BLaER1 treated with 17β-estradiol and CSF1 and Interleukin-3, amounts not matched to agents 10 nM and 100 nM (cell line): Measurements from ENCODE around the gene HIPK1.

Experiments used
- H3K27ac ChIP-seq, 11 experiments: shearing (Covaris generic); formaldehyde crosslinking; 2 replicates each; pipeline ENCODE4 v1.8.1; 2022
- H3K27me3 ChIP-seq, 11 experiments: shearing (Covaris generic); formaldehyde crosslinking; 2 replicates each; pipeline ENCODE4 v1.8.1; 2022
- H3K36me3 ChIP-seq, 11 experiments: shearing (Covaris generic); formaldehyde crosslinking; 2 replicates each; pipeline ENCODE4 v1.8.1; 2022
- H3K4me1 ChIP-seq, 10 experiments: shearing (Covaris generic); formaldehyde crosslinking; 2 replicates each; pipeline ENCODE4 v1.8.1; 2022
- H3K4me2 ChIP-seq, 11 experiments: shearing (Covaris generic); formaldehyde crosslinking; 2 replicates each; pipeline ENCODE4 v1.8.1; 2022
- H3K4me3 ChIP-seq, 10 experiments: shearing (Covaris generic); formaldehyde crosslinking; 2 replicates each; pipeline ENCODE4 v1.8.1; 2022
- H3K9ac ChIP-seq, 11 experiments: shearing (Covaris generic); formaldehyde crosslinking; 2 replicates each; pipeline ENCODE4 v1.8.1; 2022
- H3K9me3 ChIP-seq, 11 experiments: shearing (Covaris generic); formaldehyde crosslinking; replicated peaks in 1 of 11; 2 replicates each; pipeline ENCODE4 v1.8.1; 2022
- H4K20me1 ChIP-seq, 11 experiments: shearing (Covaris generic); formaldehyde crosslinking; 2 replicates each; pipeline ENCODE4 v1.8.1; 2022
- Cebpa-rat ChIP-seq, 11 experiments: shearing (Covaris generic); IDR thresholded peaks; 2 replicates each; pipeline ENCODE4 v1.8.1; 2022

Gene HIPK1

DNA sequence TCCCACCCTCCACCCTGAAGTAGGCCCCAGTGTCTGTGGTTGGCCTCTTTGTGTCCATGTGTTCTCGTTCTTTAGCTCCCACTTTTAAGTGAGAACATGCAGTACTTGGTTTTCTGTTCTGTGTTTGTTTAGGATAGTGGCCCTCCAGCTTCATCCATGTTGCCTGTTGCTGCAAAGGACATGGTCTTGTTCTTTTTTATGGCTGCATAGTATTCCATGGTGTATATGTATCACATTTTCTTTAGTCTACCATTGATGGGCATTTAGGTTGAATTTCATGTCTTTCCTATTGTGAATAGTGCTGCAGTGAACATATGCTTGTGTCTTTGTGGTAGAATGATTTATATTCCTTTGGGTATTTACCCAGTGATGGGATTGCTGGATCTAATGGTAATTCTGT lies 6.1 kb downstream of the HIPK1 start:
- peaks cover 50 to 100% (median 99%) of the 10 kb centered on the region in 11 experiments for H4K20me1 ChIP-seq
- H3K36me3 ChIP-seq: peaks cover 0 to 21% (median 8%) of the 10 kb centered on the region in 11 experiments; a peak in 15 of 22 replicates
- no peaks in the 10 kb centered on the region for H3K27me3 ChIP-seq
- no peak overlapping the region for H3K4me3 ChIP-seq
- peaks cover 59 to 80% (median 72%) of the 10 kb centered on the region in 10 experiments for H3K4me1 ChIP-seq
- H3K27ac ChIP-seq: no peak overlapping the region
- TF ChIP-seq Cebpa-rat (IDR thresholded peaks at IDR 0.05): no peak
- peaks cover 0 to 9% (median 4%) of the 10 kb centered on the region in 11 experiments; a peak in 11 of 22 replicates for H3K9me3 ChIP-seq
- H3K9ac ChIP-seq: no peak overlapping the region
- 0 out of 22 replicates have a peak overlapping the region, but pooled peaks of 1 of the 11 experiments have one; percentile 9 for H3K4me2 ChIP-seq

DNA sequence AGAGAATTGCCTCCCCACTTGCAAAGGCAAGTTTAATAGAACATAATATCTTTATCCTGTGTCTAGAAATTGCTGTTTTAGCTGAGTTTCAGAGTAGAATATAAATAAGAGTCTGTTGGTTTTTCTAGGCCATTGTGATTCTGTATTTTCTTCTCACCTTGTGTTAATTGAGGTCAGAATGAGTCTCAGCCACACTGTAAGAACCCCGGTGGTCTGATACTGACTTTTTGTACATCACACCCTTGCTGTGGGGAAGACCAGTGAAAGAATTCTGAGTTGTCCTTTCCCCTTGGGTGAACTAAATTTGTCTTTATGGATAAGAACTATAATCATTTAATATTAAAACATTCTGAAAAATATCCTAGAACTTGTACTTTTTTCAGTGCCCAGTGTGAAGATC lies 6.8 kb downstream of the HIPK1 start:
- no peaks in the 10 kb centered on the region for H3K27me3 ChIP-seq
- no peak for TF ChIP-seq Cebpa-rat (IDR thresholded peaks at IDR 0.05)
- no peak overlapping the region for H3K4me2 ChIP-seq
- H3K36me3 ChIP-seq: peaks cover 4 to 29% (median 16%) of the 10 kb centered on the region in 11 experiments
- H3K9ac ChIP-seq: no peak overlapping the region
- H4K20me1 ChIP-seq: peaks cover 51 to 100% (median 99%) of the 10 kb centered on the region in 11 experiments; a peak in 21 of 22 replicates
- no peak overlapping the region for H3K4me3 ChIP-seq
- peaks cover 62 to 84% (median 77%) of the 10 kb centered on the region in 10 experiments for H3K4me1 ChIP-seq
- no peak overlapping the region for H3K27ac ChIP-seq
- peaks cover 0 to 9% (median 4%) of the 10 kb centered on the region in 11 experiments; a peak in 11 of 22 replicates for H3K9me3 ChIP-seq

DNA sequence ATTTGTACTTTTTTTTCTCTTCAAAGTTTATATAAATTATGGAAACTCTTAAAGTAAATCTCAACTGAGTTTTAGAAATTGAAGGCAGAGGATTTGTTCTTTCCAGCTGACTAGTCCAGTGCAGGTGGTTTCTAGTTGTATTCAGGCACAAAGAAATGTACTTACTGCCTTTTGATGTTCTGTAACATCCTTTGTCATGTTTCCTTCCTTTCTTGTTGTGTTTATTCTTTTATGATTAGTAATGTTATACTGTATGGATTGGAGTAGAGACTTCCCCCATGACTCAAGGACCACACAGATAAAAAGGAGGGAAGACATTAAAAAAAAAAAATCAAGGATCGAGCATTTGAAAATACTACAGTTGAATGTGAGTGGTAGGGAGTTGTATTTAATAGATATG lies 8.0 kb downstream of the HIPK1 start:
- Histone ChIP-seq H3K27me3 (no peaks in the 10 kb centered on the region), H3K36me3 (peaks cover 15 to 41% (median 28%) of the 10 kb centered on the region in 11 experiments), H3K27ac (no peak overlapping the region), H3K4me1 (peaks cover 55 to 75% (median 67%) of the 10 kb centered on the region in 10 experiments), H3K9ac (no peak overlapping the region; a peak in 1 of 22 replicates), H3K4me3 (no peak overlapping the region), H3K9me3 (peaks cover 0 to 11% (median 4%) of the 10 kb centered on the region in 11 experiments; a peak in 11 of 22 replicates), H4K20me1 (peaks cover 52 to 97% (median 91%) of the 10 kb centered on the region in 11 experiments; a peak in 21 of 22 replicates), H3K4me2 (peak overlapping the region in 9 of 11 experiments; percentile 2 to 57 (median 38); a peak in 14 of 22 replicates)
- TF ChIP-seq Cebpa-rat (IDR thresholded peaks at IDR 0.05): no peak

DNA sequence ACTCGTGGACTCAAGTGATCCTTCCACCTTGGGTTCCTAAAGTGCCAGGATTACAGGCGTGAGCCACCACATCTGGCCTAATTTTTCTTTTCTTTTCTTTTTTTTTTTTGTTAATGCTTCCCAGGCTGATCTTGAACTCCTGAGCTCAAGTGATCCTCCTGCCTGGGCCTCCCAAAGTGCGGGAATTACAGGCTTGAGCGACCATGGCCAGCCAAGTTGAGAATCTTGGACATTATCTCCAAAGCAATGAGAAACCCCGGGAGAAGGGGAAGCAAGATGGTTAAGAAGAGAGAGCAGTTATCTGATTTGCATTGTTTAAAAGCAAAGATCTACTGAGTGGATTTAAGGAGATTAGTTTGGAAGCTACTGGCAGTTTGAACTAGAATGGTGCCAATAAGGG lies 9.1 kb downstream of the HIPK1 start:
- H3K4me1 ChIP-seq: peaks cover 44 to 65% (median 56%) of the 10 kb centered on the region in 10 experiments
- no peak overlapping the region for H3K9ac ChIP-seq
- H3K27ac ChIP-seq: no peak overlapping the region
- H3K4me2 ChIP-seq: peak overlapping the region in 6 of 11 experiments; percentile 4 to 57 (median 22); a peak in 5 of 22 replicates
- H3K27me3 ChIP-seq: no peaks in the 10 kb centered on the region
- H4K20me1 ChIP-seq: peaks cover 47 to 91% (median 81%) of the 10 kb centered on the region in 11 experiments; a peak in 21 of 22 replicates
- TF ChIP-seq Cebpa-rat (IDR thresholded peaks at IDR 0.05): no peak
- no peak overlapping the region for H3K4me3 ChIP-seq
- peaks cover 26 to 51% (median 35%) of the 10 kb centered on the region in 11 experiments for H3K36me3 ChIP-seq
- peaks cover 3 to 16% (median 10%) of the 10 kb centered on the region in 11 experiments; a peak in 20 of 22 replicates for H3K9me3 ChIP-seq

DNA sequence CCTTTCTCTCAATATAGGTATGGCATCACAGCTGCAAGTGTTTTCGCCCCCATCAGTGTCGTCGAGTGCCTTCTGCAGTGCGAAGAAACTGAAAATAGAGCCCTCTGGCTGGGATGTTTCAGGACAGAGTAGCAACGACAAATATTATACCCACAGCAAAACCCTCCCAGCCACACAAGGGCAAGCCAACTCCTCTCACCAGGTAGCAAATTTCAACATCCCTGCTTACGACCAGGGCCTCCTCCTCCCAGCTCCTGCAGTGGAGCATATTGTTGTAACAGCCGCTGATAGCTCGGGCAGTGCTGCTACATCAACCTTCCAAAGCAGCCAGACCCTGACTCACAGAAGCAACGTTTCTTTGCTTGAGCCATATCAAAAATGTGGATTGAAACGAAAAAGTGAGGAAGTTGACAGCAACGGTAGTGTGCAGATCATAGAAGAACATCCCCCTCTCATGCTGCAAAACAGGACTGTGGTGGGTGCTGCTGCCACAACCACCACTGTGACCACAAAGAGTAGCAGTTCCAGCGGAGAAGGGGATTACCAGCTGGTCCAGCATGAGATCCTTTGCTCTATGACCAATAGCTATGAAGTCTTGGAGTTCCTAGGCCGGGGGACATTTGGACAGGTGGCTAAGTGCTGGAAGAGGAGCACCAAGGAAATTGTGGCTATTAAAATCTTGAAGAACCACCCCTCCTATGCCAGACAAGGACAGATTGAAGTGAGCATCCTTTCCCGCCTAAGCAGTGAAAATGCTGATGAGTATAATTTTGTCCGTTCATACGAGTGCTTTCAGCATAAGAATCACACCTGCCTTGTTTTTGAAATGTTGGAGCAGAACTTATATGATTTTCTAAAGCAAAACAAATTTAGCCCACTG lies 11.5 kb downstream of the HIPK1 start:
- H3K9me3 ChIP-seq: peaks cover 25 to 32% (median 30%) of the 10 kb centered on the region in 11 experiments
- TF ChIP-seq Cebpa-rat (IDR thresholded peaks at IDR 0.05): no peak
- peaks cover 49 to 59% (median 52%) of the 10 kb centered on the region in 11 experiments for H3K36me3 ChIP-seq
- no peaks in the 10 kb centered on the region for H3K27me3 ChIP-seq
- H4K20me1 ChIP-seq: peaks cover 38 to 84% (median 59%) of the 10 kb centered on the region in 11 experiments; a peak in 21 of 22 replicates
- peak overlapping the region in 7 of 11 experiments; percentile 3 to 41 (median 19); a peak in 6 of 22 replicates for H3K9ac ChIP-seq
- H3K4me3 ChIP-seq: no peak overlapping the region
- peak overlapping the region; percentile 0 to 69 (median 64); a peak in 19 of 22 replicates for H3K4me2 ChIP-seq
- H3K27ac ChIP-seq: peak overlapping the region in 8 of 11 experiments; percentile 1 to 45 (median 30); a peak in 10 of 22 replicates
- H3K4me1 ChIP-seq: peaks cover 38 to 51% (median 45%) of the 10 kb centered on the region in 10 experiments

DNA sequence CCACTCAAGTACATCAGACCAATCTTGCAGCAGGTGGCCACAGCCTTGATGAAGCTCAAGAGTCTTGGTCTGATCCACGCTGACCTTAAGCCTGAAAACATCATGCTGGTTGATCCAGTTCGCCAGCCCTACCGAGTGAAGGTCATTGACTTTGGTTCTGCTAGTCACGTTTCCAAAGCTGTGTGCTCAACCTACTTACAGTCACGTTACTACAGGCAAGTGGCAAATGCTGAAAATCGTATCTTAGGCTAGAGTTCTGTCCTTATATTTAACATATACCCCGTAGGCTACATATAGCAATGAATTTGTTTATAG lies 12.1 kb downstream of the HIPK1 start:
- H3K9me3 ChIP-seq: peaks cover 25 to 34% (median 30%) of the 10 kb centered on the region in 11 experiments
- peak overlapping the region in 2 of 11 experiments; percentile 65 to 69; a peak in 2 of 22 replicates for H3K4me2 ChIP-seq
- TF ChIP-seq Cebpa-rat (IDR thresholded peaks at IDR 0.05): no peak
- H4K20me1 ChIP-seq: peaks cover 41 to 84% (median 58%) of the 10 kb centered on the region in 11 experiments; a peak in 21 of 22 replicates
- no peak overlapping the region for H3K9ac ChIP-seq
- H3K27me3 ChIP-seq: no peaks in the 10 kb centered on the region
- H3K27ac ChIP-seq: no peak overlapping the region; a peak in 1 of 22 replicates
- peaks cover 50 to 65% (median 54%) of the 10 kb centered on the region in 11 experiments for H3K36me3 ChIP-seq
- H3K4me3 ChIP-seq: no peak overlapping the region
- peaks cover 41 to 57% (median 50%) of the 10 kb centered on the region in 10 experiments for H3K4me1 ChIP-seq

DNA sequence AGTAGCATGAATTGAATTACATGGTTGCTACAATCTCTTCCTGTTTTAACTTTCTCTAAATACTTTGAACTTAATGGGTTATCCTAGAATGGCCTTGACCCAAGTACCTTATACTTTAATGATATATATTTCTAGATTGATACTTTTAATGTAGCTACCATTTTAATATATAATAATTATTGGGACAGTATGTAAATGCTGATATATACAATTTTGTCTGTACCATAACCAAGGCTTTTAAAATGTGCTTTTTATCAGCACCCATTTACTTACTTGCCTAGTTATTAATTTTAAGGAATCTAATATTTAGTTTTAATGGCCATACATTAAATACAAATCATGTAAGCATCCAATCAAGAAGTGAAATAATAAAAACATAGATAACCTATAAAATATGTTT lies 13.4 kb downstream of the HIPK1 start:
- Histone ChIP-seq H3K4me3 (no peak overlapping the region), H3K27me3 (no peaks in the 10 kb centered on the region), H3K4me1 (peaks cover 42 to 57% (median 50%) of the 10 kb centered on the region in 10 experiments), H3K36me3 (peaks cover 50 to 65% (median 55%) of the 10 kb centered on the region in 11 experiments), H3K4me2 (no peak overlapping the region), H3K9ac (no peak overlapping the region), H3K27ac (no peak overlapping the region), H4K20me1 (peaks cover 37 to 84% (median 58%) of the 10 kb centered on the region in 11 experiments; a peak in 21 of 22 replicates), H3K9me3 (peaks cover 25 to 34% (median 30%) of the 10 kb centered on the region in 11 experiments)
- TF ChIP-seq Cebpa-rat (IDR thresholded peaks at IDR 0.05): no peak

DNA sequence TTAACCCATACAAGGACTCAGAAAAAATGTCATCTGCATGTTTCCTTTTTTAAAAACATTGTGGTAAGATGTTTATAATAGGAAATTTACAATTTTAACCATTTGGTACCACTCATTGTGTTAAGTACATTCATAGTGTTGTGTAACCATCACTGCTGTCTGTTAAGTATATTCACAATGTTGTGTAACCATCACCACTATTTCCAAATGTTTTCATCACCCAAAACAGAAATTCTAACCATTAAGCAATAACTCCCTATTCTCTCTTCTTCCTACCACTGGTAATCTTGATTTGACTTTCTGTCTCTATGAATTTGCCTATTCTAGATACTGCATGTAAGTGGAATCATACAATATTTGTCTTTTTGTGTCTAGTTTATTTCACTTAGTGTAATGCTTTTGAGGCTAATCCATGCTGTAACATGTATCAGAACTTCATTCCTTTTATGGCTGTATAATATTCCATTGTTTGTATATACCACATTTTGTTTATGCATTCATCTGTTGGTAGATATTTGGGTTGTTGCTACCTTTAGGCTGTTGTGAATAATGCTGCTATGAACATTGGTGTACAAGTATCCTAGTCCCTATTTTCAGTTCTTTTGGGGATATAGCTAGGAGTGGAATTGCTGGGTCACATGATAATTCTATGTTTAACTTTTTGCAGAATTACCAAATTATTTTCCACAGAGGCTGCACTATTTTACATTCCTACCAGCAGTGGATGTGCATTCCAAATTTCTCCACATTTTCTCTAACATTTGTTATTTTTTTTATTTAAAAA lies 14.1 kb downstream of the HIPK1 start:
- no peak overlapping the region for H3K27ac ChIP-seq
- H3K36me3 ChIP-seq: peaks cover 52 to 69% (median 57%) of the 10 kb centered on the region in 11 experiments
- no peaks in the 10 kb centered on the region for H3K27me3 ChIP-seq
- H3K4me3 ChIP-seq: no peak overlapping the region
- H3K9ac ChIP-seq: no peak overlapping the region
- H3K4me1 ChIP-seq: peaks cover 39 to 57% (median 51%) of the 10 kb centered on the region in 10 experiments
- TF ChIP-seq Cebpa-rat (IDR thresholded peaks at IDR 0.05): 0 out of 22 replicates have a peak, but pooled peaks of 1 of the 11 experiments have one; percentile 20
- H3K9me3 ChIP-seq: peaks cover 25 to 34% (median 30%) of the 10 kb centered on the region in 11 experiments
- peaks cover 30 to 84% (median 58%) of the 10 kb centered on the region in 11 experiments; a peak in 21 of 22 replicates for H4K20me1 ChIP-seq
- H3K4me2 ChIP-seq: no peak overlapping the region
